OCI-LY3 (cell line): ENCODE measurements around the gene RARA.

Experiments
- H2AFZ ChIP-seq: fragments of 200-600, 300-600 bp; shearing (Covaris generic); 2 replicates; pipeline ENCODE4 v1.6.0; 2014; ENCODE audit warnings: antibody characterized with exemption, low read depth, low read length
- H3K27ac ChIP-seq: fragments of 200-600, 300-600 bp; sonication (generic); 2 replicates; pipeline ENCODE4 v1.5.1; 2014; ENCODE audit warnings: mild to moderate bottlenecking, low read length, moderate library complexity, mixed read lengths
- H3K27me3 ChIP-seq: fragments of 200-600, 300-600 bp; sonication (generic); 2 replicates; pipeline ENCODE4 v1.6.1; 2014; ENCODE audit warnings: low read depth, low read length, mixed read lengths
- H3K36me3 ChIP-seq: fragments of 200-600, 300-600 bp; sonication (generic); replicated peaks from 2 replicates; pipeline ENCODE3; 2014; ENCODE audit warnings: low read depth, low read length, mixed read lengths
- H3K4me1 ChIP-seq: fragments of 300-600, 200-600 bp; sonication (generic); 2 replicates; pipeline ENCODE4 v1.6.1; 2014; ENCODE audit warnings: low read length, mixed read lengths
- H3K4me2 ChIP-seq: fragments of 200-600, 300-600 bp; sonication (generic); 2 replicates; pipeline ENCODE4 v1.6.1; 2014; ENCODE audit warnings: low read length, mixed read lengths
- H3K4me3 ChIP-seq: fragments of 300-600, 200-600 bp; sonication (generic); 2 replicates; pipeline ENCODE4 v1.5.1; 2014; ENCODE audit warnings: antibody characterized with exemption, mild to moderate bottlenecking, low read length, moderate library complexity
- H3K79me2 ChIP-seq: fragments of 300-600, 200-600 bp; shearing (Covaris generic); 2 replicates; pipeline ENCODE4 v1.6.1; 2014; ENCODE audit warnings: mild to moderate bottlenecking, low read length, mixed read lengths
- H3K9ac ChIP-seq: fragments of 300-600, 200-600 bp; shearing (Covaris generic); 2 replicates; pipeline ENCODE4 v1.6.0; 2014; ENCODE audit warnings: mild to moderate bottlenecking, low read length, moderate library complexity
- H3K9me3 ChIP-seq: fragments of 200-600, 300-600 bp; shearing (Covaris generic); 2 replicates; pipeline ENCODE4 v1.6.1; 2014; ENCODE audit warnings: low read length, mixed read lengths; ENCODE audit not compliant: insufficient read depth
- H4K20me1 ChIP-seq: fragments of 200-600, 300-600 bp; sonication (generic); 2 replicates; pipeline ENCODE4 v1.6.1; 2016; ENCODE audit warnings: low read length, mixed read lengths; ENCODE audit not compliant: insufficient read depth
- EZH2phosphoT487 ChIP-seq: fragments of 200-600 bp; shearing (Covaris generic); IDR thresholded peaks from 2 replicates; pipeline ENCODE4 v1.6.1; 2018; ENCODE audit warnings: antibody characterized with exemption, mixed run types, low read depth
- TF ChIP-seq, protein P1 (sequence below): fragments of 200-600, 300-600 bp; sonication (generic); IDR thresholded peaks from 2 replicates; pipeline ENCODE4 v1.5.1; 2014; ENCODE audit warnings: antibody characterized with exemption, low read length, low read depth

RARA gene

DNA sequence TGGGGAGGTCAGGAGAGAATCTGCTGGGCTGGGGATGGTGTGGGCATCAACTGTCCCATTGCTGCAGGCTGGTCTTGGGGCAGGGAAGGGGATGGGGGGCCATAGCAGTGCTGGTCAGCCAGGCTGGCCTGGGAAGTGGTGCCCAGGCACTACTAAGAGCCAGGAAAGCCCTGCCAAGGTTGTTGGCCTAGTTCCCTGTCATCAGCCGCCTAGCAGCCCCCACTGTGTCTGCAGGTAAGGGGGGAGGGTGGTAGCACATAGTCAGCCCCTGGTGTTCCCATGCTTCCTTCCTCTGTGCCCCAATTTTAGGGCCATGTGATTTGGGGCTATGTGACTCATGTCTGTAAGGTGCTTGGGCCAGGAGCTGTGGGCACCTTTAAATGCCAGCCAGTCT lies 37.8 kb downstream of the RARA start:
- peaks cover 88% of the 10 kb centered on the region for H4K20me1 ChIP-seq
- peaks cover 35% of the 10 kb centered on the region for H3K79me2 ChIP-seq
- H3K36me3 ChIP-seq, result peaks cover 10% of the 10 kb centered on the region
- TF ChIP-seq EZH2phosphoT487, result no peak
- TF ChIP-seq, protein P1, sequence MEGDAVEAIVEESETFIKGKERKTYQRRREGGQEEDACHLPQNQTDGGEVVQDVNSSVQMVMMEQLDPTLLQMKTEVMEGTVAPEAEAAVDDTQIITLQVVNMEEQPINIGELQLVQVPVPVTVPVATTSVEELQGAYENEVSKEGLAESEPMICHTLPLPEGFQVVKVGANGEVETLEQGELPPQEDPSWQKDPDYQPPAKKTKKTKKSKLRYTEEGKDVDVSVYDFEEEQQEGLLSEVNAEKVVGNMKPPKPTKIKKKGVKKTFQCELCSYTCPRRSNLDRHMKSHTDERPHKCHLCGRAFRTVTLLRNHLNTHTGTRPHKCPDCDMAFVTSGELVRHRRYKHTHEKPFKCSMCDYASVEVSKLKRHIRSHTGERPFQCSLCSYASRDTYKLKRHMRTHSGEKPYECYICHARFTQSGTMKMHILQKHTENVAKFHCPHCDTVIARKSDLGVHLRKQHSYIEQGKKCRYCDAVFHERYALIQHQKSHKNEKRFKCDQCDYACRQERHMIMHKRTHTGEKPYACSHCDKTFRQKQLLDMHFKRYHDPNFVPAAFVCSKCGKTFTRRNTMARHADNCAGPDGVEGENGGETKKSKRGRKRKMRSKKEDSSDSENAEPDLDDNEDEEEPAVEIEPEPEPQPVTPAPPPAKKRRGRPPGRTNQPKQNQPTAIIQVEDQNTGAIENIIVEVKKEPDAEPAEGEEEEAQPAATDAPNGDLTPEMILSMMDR, result no peak
- no peak overlapping the region for H3K27ac ChIP-seq
- no peak overlapping the region for H3K9ac ChIP-seq
- peaks cover 1% of the 10 kb centered on the region; the same call in 1 of the 2 replicates for H3K4me1 ChIP-seq
- H3K4me3 ChIP-seq, result no peak overlapping the region
- no peaks in the 10 kb centered on the region for H3K27me3 ChIP-seq
- H3K9me3 ChIP-seq, result no peaks in the 10 kb centered on the region
- no peak overlapping the region for H2AFZ ChIP-seq
- no peak overlapping the region for H3K4me2 ChIP-seq

DNA sequence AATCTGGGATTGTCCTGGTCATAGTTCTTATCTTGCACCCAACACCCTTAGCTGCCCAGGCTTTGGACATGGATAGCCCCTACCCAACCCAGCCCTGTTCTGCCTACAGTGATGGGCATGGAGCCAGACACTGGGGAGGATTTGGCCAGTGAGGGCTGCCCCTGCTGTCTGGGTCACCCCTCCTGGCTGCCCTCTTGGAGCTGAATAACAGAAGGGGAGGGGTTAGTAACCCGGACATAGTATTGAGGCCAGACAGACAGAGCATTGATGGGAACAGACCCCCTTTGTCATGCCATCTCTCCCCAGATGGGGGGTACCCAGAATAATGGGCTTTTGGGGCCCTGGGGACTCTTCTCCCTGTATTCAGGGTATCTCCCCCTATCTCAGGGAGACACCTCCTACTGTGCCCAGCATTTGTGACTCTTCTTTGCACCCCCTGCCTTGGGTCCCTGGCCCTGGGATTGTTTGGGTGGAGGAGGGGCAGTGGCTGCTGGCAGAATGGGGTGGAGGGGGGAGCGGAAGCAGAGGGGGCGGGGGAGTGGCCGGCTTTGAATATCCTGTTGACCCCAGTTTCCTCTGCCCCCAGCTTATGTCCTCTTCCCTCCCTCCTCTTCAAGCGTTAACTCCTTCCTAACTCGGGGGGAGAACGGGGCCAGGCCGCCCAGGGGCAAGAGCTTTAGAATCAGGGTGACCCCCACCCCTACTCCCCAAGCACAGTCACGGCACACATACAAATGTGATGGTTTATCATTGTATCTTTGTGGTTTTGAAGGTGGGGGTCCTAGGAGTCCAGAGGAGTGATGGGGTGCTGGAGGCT lies 38.5 kb downstream of the RARA start:
- Histone ChIP-seq H3K4me2 (no peak overlapping the region), H3K36me3 (peaks cover 15% of the 10 kb centered on the region), H3K9ac (no peak overlapping the region), H3K27ac (no peak overlapping the region), H4K20me1 (peaks cover 81% of the 10 kb centered on the region), H3K4me1 (no peaks in the 10 kb centered on the region), H3K27me3 (no peaks in the 10 kb centered on the region), H3K9me3 (no peaks in the 10 kb centered on the region), H3K4me3 (no peak overlapping the region), H3K79me2 (peaks cover 32% of the 10 kb centered on the region), H2AFZ (no peak overlapping the region)
- TF ChIP-seq, protein P1, result no peak
- no peak for TF ChIP-seq EZH2phosphoT487

DNA sequence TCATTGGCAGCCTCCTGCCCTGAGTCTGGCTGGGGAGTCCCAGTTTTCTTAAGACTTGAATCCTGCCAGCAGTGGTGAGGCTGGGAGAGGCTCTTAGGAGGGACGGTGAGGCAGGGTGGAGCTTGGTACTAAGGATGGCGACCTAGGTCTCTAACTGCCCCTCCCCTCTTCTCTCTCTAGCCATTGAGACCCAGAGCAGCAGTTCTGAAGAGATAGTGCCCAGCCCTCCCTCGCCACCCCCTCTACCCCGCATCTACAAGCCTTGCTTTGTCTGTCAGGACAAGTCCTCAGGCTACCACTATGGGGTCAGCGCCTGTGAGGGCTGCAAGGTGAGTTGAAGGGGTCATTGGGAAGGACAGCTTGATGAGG lies 39.1 kb downstream of the RARA start:
- Histone ChIP-seq H3K27me3 (no peaks in the 10 kb centered on the region), H4K20me1 (peaks cover 75% of the 10 kb centered on the region), H3K79me2 (peaks cover 28% of the 10 kb centered on the region), H3K4me1 (peaks cover 6% of the 10 kb centered on the region), H3K27ac (no peak overlapping the region), H3K9me3 (no peaks in the 10 kb centered on the region), H3K4me3 (no peak overlapping the region), H3K9ac (no peak overlapping the region), H3K4me2 (no peak overlapping the region), H2AFZ (no peak overlapping the region), H3K36me3 (peaks cover 17% of the 10 kb centered on the region)
- TF ChIP-seq, protein P1, result no peak
- TF ChIP-seq EZH2phosphoT487, result no peak

DNA sequence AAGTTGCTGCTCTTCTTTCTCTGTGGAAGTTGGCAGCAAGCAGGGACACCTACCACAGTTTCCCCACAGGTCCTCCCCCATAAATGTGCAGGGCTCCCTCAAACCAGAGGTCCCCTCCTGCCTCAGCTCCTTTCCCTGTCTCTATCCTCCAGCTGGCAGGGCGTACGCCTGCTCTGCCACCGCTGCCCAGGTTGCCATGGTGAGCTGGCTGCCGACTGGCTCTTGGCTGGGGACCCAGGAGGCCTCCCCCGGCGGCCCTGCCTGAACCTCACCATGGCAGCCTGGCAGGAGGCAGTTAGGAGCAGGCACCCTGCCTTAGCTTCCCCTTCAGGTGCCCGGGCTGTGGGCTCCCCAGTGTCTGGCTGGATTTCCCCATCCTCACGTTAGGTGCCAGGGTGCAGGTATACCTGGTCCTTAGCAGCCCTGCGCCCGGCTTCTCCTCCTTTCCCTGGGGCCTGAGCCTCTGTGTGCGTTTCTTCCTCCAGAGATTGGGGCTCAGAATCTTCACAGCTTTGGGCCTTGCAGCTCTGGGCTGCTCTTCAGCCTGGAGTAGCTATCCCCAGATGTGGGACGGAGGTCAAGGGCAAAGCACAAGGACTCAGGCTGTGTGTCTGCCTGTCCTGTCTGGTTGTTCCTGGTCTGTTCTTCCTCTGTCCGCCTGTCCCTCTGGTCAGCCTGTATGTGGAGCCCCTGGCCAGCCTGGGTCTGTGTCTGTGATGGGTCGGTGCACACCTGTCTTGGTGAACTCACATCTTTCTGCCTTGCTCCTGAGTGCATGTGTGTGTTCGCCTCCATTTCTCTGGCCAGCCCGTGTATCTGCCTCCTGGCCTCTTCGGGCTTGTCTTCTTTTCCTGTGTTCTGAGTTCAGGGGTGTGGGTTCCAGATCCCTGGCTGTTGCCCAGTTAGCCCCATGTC lies 39.8 kb downstream of the RARA start:
- no peak overlapping the region for H3K9ac ChIP-seq

More for the DNA sequence above, 39.8 kb downstream of the RARA start:
- Histone ChIP-seq H3K4me3 (no peak overlapping the region), H3K79me2 (peaks cover 22% of the 10 kb centered on the region), H3K9me3 (no peaks in the 10 kb centered on the region), H3K4me1 (peaks cover 7% of the 10 kb centered on the region), H3K36me3 (peaks cover 13% of the 10 kb centered on the region), H3K27ac (no peak overlapping the region), H2AFZ (no peak overlapping the region), H4K20me1 (peaks cover 68% of the 10 kb centered on the region), H3K27me3 (no peaks in the 10 kb centered on the region), H3K4me2 (no peak overlapping the region)
- TF ChIP-seq EZH2phosphoT487, result no peak
- TF ChIP-seq, protein P1, result no peak
